ENCODE measurements around the gene ASTN1.

- TF ChIP-seq, protein P1, sequence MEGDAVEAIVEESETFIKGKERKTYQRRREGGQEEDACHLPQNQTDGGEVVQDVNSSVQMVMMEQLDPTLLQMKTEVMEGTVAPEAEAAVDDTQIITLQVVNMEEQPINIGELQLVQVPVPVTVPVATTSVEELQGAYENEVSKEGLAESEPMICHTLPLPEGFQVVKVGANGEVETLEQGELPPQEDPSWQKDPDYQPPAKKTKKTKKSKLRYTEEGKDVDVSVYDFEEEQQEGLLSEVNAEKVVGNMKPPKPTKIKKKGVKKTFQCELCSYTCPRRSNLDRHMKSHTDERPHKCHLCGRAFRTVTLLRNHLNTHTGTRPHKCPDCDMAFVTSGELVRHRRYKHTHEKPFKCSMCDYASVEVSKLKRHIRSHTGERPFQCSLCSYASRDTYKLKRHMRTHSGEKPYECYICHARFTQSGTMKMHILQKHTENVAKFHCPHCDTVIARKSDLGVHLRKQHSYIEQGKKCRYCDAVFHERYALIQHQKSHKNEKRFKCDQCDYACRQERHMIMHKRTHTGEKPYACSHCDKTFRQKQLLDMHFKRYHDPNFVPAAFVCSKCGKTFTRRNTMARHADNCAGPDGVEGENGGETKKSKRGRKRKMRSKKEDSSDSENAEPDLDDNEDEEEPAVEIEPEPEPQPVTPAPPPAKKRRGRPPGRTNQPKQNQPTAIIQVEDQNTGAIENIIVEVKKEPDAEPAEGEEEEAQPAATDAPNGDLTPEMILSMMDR (IDR thresholded peaks at IDR 0.05), result no peak
- no peak for TF ChIP-seq POLR2A (IDR thresholded peaks at IDR 0.05)
- no peak for TF ChIP-seq POLR2AphosphoS5 (IDR thresholded peaks at IDR 0.05)
Observed at GRCh38 chr1:177116941-177117340, 47.6 kb downstream of the ASTN1 start.
